Inflammatory macrophage (primary cell): ENCODE data around the gene ASAP3.

Source experiments
- DNase-seq, 2 donors: peaks; one replicate each; pipeline ENCODE4 v3.0.0-alpha.2; 2020 to 2022

ASAP3 gene

DNA sequence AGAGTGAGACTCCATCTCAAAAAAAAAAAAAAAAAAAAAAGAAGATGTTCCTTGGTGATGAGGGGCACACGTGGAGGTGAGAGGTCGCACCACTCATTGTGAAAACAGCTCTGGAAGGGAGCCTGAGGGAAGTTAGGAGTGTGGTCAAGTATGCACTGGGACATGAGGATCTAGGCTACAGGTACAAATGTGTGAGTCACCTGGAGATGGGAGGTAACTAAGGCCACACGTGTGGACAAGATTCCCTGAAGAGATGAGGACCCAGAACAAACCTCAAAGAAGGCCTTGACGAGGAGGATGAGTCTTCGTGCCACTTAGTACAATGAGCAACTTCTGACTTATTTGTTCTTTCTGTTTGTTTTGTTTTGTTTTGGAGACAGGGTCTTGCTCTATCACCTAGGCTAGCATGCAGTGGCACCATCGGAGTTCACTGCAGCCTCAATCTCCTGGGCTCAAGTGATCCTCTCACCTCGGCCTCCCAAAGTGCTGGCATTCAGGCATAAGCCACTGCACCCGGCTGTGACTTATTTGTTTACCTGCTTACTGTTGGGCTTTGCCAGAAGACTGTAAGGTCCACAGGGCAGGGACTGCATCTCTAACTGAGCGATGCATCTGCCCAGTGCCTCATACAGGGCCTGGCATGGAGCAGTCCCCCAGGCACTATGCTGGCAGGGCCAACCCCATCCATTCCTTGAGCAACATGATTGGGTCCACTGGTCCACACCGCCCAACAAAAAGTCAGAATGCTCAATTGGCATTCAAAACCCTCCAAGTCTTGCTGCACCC is 6.4 kb downstream of the ASAP3 start:
- no peak for DNase-seq

DNA sequence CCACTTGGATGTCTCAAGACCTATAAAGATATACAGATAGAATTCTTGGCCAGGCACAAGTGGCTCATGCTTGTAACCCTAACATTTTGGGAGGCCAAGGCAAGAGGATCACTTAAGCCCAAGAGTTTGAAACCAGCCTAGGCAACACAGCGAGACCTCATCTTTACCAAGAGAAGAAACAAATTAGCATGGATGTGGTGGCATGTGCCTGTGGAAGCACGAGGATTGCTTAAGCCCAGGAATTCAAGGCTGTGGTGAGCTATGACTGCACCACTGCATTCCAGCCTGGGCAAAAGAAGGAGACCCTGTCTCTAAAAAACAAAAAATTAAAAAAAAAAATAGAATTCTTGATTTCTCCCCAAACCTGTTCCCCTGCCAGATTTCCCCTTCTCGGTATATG is 8.3 kb downstream of the ASAP3 start:
- DNase-seq, result no peak

DNA sequence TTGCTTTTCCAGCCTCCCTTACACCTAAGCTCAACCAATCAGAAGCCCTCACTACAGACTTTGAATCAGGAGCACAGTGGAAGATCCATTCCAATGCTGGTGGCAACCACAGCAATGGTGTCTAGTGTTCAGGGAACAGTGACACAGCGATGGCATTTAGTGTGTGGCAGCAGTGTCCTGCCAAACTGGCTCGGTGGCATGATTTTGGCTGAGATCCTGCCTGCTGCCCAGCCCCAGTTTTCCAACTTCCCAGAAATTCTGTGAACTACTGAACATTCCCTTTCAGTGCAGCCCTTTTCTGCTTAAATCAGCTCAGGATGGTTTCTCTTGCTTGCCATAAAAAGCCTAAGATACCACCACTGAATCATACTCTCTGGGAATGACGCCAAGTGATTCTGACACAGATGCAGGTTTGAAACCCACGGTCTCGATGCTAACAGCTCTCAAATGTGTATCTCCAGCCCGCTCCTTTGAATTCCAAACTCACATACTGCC is 8.8 kb downstream of the ASAP3 start:
- DNase-seq, result no peak

DNA sequence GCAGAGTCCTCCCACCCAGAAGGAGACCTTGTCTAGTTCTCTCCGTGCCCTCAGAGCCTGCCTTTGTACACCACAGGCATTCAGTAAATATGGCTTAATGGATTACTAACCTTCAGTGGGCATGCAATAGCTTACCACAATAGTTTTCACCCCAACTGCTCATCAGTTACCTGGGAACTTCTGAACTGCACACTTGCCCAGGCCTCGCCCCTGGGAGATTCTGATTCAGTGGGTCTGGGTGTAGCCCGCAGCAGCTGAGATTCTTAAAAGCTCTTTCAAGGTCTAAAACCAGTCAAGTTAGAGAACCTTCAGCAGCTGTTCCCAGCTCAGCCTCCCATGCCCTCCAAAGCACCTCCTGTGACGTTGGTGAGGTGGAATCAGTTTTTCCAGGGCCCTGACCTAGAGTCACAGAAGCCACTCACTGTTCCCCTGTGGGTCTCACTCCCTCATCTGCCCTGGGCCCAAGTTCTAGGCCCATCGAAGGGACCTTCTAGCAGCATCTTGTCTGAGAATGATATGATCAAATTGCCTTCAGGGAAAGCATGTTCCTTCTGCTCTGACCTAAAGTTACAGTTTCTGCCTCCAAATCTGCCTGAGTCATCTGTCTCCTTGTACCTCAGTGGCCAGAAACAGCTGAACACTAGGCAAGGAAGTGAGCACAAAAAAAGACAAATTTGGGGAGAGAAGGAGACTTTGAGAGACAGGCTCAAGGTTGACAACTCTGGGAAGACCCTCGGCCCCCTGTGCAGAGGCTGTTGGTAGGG is 10.8 kb downstream of the ASAP3 start:
- no peak for DNase-seq

DNA sequence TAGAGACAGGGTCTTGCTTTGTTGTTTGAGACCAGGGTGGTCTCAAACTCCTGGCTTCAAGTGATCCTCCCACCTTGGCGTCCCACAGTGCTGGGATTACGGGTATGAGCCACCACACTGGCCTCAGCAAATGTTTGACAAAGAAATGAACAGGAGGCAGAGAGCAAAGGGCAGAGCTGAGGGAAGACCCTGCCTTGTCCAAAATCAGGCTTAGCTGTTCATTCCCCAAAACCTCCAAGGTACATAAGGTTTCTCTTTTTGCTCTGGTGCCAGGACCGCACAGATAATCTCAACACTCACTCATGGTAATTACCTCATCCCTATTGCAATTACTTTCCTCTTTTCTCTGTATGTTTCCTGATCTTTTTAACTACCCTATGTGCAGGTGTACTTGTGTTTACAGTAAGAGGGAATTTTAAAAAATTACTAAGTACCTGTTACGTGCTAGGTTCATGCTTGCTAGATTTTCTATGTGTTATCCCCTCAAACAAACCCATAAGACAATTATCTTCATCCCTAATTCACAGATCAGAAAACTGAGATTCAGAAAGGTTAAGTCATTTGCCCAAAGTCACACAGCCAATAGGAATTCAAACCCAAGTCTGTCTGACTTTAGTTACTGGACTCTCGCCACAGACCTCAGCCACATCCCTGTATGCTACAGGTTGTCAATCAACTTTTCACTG is 11.5 kb downstream of the ASAP3 start:
- DNase-seq, result no peak

DNA sequence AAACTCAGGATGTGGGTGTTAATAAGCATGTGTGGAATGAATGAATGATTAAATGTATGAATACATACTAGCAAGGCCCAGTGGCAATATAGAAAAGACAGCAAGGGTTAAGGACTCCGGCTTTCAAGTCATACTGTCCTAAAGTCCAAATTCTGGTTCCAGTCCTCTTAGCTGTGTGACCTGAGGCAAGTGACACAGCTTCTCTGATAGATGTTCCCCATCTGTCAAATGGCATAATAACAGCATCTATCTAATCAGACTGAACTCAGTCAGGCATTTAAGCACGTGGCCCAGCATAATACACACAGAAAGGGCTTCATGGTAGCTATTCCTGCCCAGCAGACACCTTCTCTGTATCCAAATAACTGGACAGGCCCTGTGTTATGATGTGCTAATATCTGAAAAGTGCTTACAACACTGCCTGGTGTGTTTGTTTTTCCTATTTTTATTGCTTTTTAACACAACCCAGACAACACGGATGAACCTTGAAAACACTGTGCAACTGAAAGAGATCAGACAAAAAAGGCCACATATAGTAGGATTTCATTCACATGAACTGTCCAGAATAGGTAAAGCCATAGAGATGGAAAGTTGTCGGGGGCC is 12.4 kb downstream of the ASAP3 start:
- no peak for DNase-seq

DNA sequence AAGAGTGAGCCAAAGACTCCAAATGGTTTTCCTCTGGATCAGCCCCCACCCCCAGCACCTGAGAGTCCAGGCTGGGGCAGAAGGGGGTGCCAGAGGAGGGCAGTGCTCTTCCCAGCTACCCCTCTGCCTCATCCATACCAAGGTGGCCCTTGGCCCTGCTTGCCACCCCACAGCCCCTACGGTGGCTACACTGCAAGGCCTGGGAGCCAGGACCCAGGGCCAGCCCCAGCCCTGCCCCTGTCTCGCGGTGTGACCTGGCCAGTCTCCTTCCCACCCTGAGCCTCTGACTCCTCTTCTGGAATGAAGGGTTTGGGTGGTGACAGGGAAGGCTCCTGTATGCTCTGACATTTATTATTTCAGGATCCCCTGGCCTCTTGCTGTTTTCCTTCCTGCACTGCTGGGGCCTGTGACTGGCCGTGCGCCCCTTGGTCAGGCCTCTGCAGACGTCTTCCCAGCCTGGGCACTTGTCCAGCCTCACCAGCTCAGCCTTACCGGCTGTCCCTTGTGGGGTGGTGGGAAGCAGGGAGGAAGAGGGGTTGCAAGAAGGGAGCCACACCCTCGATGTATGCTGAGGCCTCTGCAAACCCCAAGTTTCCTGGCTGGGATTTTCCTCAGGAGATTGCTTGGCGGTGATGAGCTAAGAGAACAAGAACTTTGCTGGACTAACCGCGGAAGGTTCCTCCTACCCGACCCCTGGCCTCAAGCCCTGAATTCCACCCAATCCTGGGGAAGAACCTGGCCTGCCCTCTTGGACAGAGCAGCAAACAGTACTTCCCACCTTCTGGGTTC is 13.5 kb downstream of the ASAP3 start:
- no peak for DNase-seq

DNA sequence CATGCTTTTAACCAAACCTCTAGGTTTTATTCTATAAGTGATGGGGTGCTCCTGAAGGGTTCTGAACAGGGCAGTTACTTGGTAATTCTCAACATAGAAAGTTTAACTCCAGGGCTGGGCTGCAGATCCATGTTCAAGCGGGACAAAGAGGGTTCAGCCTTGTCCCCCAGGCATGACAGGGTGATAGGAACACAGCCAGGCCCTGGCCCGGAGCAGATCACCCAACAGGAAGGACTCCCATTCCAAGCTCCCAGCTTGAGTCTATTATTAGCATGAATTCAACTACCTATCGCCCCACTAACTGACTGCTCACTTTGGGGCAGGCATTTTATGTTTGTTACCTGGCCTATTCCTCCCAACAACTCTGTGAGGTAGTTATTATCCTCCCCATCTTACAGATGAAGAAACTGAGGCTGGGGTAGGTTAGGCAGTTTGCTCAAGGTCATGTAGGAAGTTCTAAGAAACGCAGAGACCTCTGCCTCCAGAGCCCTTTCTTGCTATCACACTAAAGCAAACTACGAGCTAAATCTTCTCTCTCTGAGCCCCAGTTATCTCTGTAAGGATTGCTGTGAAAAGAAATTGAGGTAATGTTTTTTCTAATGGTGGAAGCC is 14.5 kb downstream of the ASAP3 start:
- DNase-seq, result no peak

DNA sequence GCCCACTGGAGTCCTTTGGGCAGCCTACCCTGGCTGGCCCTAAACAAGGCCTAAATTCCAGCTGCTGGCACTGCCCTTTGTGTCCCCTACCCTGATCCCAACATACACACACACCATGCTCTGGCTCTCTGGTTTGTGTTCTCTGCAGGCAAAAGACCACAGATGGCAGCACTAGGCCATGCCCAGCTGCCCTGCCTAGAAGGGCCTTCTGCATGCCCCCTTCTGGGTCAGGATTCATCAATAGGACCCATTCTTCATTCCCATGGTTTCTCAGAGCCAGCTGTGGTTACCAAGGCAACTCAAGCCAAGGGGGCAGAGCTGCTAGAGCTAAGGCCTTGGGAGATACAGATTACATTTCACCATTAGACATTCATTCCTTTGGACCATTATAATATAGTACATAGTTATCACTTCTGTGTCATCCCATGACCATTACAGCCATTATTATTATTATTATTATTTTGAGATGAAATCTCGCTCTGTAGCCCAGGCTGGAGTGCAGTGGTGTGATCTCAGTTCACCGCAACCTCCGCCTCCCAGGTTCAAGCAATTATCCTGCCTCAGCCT is 17.5 kb downstream of the ASAP3 start:
- no peak for DNase-seq

DNA sequence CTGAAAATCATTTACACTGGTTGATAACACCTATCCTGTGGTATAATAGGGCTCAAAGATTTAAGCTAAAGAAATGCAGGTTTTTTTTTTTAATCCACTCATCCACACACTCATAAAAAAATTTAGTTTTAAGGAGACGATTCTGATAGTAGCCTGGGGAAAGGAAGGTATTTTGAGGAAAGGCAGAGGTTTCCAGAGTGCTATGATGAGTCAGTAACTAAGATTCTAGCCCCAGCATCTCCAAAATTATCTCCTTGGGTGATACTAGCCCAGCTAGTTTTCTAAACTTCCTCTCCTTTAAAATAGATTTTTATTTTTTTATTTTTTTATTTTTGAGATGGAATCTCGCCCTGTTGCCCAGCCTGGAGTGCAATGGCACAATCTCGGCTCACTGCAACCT is 20.7 kb downstream of the ASAP3 start:
- DNase-seq, result no peak

DNA sequence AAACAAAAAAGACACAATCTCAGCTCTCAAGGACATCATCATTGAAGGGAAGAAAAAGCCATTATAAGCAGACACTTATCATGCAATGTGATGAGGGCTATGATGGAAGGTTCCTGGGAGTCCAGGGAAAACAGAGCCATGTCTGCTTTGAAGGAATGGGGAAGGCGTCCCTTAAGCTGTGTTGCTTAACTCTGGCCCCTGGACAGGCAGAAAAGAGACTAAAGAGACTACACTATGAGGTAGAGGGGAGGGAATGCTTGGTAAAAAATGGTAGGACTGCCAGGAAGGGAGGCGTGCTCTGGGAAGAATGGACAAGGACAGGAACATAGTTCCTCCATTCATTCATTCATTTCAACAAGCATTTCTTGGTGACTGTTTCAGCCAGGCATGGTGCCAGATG is 21.2 kb downstream of the ASAP3 start:
- DNase-seq, result no peak

DNA sequence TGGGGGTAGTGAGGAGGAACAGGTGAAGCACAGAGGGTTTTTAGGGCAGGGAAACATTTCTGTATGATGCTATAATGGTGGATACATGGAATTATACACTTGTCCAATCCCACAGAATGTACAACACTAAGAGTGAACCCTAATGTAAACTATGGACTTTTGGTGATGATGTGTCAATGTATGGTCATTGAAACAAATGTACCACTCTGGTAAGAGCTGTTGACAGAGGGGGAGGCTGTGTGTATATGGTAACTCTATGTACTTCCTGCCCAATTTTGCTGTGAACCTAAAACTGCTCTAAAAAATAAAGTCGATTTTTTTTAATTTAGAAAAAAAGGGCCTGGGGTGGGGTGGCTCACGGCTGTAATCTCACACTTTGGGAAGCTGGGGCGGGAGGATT is 22.9 kb downstream of the ASAP3 start:
- no peak for DNase-seq

DNA sequence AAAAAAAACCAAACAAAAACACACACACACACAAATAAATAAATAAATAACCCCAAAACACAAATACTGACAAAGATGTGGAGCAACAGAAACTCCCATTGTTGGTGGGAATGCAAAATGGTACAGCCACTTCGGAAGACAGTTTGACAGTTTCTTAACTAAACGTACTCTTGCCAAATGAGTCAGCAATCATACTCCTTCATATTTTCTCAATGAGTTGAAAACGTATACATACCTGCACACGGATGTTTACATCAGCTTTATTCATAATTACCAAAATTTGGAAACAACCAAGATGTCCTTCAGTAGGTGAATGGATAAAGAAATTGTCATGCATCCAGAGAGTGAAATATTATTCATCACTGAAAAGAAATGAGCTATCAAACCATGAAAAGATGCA is 23.5 kb downstream of the ASAP3 start:
- no peak for DNase-seq

DNA sequence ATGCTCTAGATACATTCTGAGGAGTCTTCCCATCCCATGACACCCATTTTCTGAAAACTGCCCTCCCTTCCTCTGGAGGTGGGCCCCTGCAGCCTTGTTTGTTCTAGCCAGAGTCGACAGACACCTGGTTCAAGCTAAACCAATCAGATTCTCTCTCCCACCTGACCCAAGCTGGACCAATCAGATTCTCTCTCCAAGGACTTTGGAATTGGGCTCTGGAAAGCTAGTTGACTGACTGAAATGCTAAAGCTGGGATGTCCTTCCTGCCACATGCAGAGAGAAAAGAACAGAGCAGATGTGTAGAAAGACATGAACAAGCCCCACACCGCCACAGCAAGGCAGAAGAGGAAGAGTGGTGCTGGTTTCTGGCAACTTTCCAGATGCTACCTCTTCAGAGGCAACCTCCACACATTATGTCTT is 24.6 kb downstream of the ASAP3 start:
- no peak for DNase-seq

DNA sequence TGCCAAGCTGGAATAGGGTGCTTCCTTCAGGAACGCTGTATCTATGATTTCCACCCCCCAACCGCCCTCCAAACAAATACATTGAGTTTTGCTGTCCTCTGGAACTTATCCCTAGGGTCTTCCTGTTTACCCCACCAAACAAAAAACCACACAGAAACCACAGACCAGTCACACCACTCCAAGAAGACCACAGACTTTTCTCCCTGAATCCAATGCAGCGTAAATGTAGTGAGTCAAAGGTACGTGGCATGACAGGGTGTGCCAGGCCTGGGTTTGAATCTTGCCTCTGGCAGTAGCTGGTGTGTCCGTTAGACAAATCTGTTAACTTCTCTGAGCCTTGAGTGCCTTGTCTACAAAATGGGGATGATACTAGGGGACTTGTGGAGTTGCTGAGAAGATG is 27.8 kb downstream of the ASAP3 start:
- DNase-seq, result no peak

DNA sequence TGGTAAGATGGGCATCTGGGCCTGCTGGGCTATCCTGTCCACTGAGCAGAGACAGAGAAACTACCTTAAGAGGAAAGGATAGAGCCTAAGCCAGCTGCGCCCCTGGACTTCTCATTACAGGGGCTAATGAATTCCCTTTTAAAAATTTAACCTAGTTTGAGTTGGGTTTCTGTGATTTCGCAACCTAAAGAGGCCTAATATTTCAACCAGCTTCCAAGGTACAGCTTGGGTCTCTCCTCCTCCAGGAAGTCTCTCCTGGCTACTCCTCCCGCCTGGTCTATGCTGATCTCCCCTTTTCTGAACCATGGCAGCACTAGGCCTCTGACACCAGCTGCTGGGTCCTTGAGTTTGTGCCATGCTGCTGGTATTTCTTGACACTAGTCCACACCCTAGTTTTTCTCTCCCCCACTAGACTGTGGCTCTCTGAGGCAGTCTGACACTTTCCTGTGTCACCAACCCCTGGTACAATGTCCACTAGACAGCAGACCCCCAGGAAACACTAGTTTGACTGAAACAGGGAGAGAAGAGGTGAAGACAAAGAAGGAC is 30.5 kb downstream of the ASAP3 start:
- DNase-seq, result no peak

DNA sequence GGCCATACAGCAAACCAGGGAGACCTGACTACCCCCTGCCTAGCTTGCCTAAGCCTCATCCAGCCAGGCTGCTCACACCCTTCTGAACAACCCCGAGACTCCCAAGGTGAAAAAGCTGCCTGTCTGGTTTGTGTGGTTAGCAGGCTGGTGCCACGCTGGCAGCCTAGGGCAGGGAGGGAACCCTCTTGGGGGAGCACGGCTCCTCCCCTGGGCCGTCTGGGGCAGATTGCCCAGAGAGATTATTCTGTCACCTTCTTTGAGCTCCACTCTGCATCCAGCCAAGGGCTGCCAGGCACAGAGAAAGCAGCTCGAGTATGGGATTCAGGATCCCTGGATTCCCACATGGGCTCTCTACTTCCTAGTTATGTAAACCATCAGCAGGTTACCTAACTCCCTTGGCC is 32.0 kb downstream of the ASAP3 start:
- DNase-seq, result no peak

DNA sequence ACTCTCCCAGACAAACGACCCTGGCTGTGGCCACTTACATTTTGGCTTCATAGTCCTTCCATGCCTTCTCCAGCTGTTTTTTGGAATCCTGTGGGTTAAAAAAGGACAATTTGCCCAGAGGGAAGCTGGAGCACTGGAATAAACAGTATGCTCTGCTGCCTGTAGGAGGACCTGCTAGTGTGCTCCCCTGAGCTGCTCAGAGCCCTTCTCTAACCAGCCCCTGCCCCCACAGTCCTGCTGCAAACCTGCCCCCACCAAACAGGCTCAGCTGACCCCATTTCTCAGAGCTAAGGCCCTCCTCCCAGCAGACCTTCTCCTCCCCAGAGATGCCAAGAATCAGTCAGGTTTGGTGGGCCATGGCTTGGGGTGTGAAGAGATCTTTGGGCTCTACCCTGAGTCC is 32.5 kb downstream of the ASAP3 start:
- DNase-seq, result no peak

DNA sequence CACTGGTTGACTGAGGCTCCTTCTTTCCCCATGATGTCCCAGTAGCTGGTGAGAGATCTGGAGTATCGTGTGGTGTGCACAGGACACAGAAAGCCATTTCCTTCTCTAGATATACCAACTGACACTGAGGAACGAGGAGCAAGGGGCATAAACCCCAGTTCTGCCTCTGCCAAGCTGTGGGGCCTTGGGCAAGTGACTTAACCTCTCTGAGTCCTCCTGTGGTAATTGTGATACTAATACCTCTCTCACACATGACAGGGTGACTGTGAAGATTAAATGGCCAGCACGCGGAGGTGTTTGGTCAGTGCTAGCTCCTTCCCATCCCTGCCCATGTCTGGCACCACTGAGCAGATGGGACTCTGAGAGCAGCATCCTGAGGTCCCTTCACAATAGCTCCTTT is 33.1 kb downstream of the ASAP3 start:
- DNase-seq, result no peak

DNA sequence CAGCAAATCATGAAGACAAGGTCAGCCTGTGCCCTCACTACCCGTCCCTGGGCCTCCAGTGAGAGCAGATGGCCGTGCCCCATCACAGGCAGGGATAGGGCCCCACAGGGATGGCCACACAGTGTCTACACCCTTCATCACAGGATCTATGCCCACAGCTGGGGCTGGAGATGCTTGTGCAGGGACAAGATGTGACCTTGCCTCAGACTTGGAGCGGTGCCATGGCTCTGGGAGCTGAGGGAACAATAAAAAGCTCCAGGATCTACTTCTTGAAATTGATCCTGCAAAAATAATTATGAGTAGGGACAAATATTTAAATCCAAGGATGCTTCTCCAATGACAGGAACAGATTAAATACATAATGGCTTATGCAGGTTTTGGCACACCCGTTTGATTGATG is 34.0 kb downstream of the ASAP3 start:
- DNase-seq, result no peak

DNA sequence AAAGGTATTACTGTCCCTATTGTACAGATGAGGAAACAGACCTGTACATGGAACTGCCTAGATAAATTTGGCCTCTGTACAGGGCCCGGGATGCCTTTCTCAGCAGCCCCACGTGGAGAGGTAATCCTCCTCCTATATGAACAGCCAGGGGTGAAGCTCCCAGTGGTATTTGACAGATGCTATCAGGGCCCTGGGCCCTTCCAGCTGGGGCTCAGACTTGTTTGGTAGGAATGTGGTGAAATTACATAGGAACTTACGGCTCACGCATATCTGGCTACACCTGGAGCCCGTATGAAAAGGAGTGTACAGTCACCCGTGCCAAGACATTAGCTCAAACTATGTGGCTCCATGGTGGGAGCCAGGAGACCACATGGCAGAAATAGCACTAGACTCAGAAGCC is 34.7 kb downstream of the ASAP3 start:
- no peak for DNase-seq
